HG03103 (cell line): ENCODE results near the gene MAPK7.

ENCODE experiments used
- ATAC-seq: cut with Tn5 transposase; IDR thresholded peaks from one replicate; pipeline ENCODE4 v1.9.1; 2021; ENCODE audit warnings: low read depth; ENCODE audit not compliant: unreplicated experiment

The MAPK7 gene

GRCh38 chr17:19377602-19378415 lies 489 bp upstream of the MAPK7 start:
- peak; percentile 91 for ATAC-seq

GRCh38 chr17:19379361-19380065 lies 1.2 kb downstream of the MAPK7 start:
- no peak for ATAC-seq

- no peak for ATAC-seq
Measured at GRCh38 chr17:19380481-19381301, 2.4 kb downstream of the MAPK7 start.

- no peak for ATAC-seq
Measured at GRCh38 chr17:19381361-19381740, 3.1 kb downstream of the MAPK7 start.

- ATAC-seq = no peak
Measured at GRCh38 chr17:19381741-19382444, 3.6 kb downstream of the MAPK7 start.

GRCh38 chr17:19382531-19383444 lies 4.5 kb downstream of the MAPK7 start:
- no peak for ATAC-seq

- no peak for ATAC-seq
Measured at GRCh38 chr17:19383681-19384470, 5.6 kb downstream of the MAPK7 start.

GRCh38 chr17:19384723-19385391 lies 6.6 kb downstream of the MAPK7 start:
- ATAC-seq = no peak

GRCh38 chr17:19385521-19385983 lies 7.3 kb downstream of the MAPK7 start:
- ATAC-seq = no peak

GRCh38 chr17:19386051-19386929 lies 8.0 kb downstream of the MAPK7 start:
- no peak for ATAC-seq

GRCh38 chr17:19386974-19387920 lies 8.9 kb downstream of the MAPK7 start, which contains the start of gene MFAP4:
TSS of gene MFAP4 (minus strand) at chr17:19387190. CDS start at chr17:19387155, 35 bp downstream.
- ATAC-seq = no peak

GRCh38 chr17:19387921-19388521 lies 9.7 kb downstream of the MAPK7 start:
- ATAC-seq = no peak

GRCh38 chr17:19388791-19389785 lies 10.8 kb downstream of the MAPK7 start:
- no peak for ATAC-seq

GRCh38 chr17:19390951-19391350 lies 12.7 kb downstream of the MAPK7 start:
- no peak for ATAC-seq
